ENCODE measurements around the gene SRL.
"Not testable (repeated sequence)": the region's sequence is repeated elsewhere in the genome, so short reads cannot be mapped to it uniquely, and the experiment has no call there.

SRL gene

GRCh38 chr16:4257646-4258556 is 16.0 kb upstream of the SRL start:
- DNase-seq = no peak

GRCh38 chr16:4253394-4254150 is 11.7 kb upstream of the SRL start:
- DNase-seq = peak; percentile 100

GRCh38 chr16:4253012-4253393 is 11.1 kb upstream of the SRL start:
- not testable (repeated sequence) for DNase-seq

GRCh38 chr16:4249530-4250308 is 7.8 kb upstream of the SRL start:
- DNase-seq = no peak

GRCh38 chr16:4247460-4247784 is 5.5 kb upstream of the SRL start:
- DNase-seq = no peak

- no peak for DNase-seq
Measured at GRCh38 chr16:4246777-4247459, 5.0 kb upstream of the SRL start.

- DNase-seq = no peak
Measured at GRCh38 chr16:4245077-4245791, 3.4 kb upstream of the SRL start.

- peak; percentile 53 for DNase-seq
Measured at GRCh38 chr16:4244254-4245076, 2.6 kb upstream of the SRL start.

GRCh38 chr16:4241258-4241927 is 487 bp downstream of the SRL start:
- DNase-seq = no peak

- DNase-seq = no peak
Measured at GRCh38 chr16:4240624-4241023, 1.3 kb downstream of the SRL start.

GRCh38 chr16:4239682-4240175 is 2.2 kb downstream of the SRL start:
- DNase-seq = no peak

GRCh38 chr16:4239020-4239419 is 2.9 kb downstream of the SRL start:
- no peak for DNase-seq

- DNase-seq = no peak
Measured at GRCh38 chr16:4233431-4233830, 8.4 kb downstream of the SRL start.

GRCh38 chr16:4232541-4233386 is 9.1 kb downstream of the SRL start:
- peak; percentile 39 for DNase-seq

- DNase-seq = no peak
Measured at GRCh38 chr16:4231886-4232285, 10.0 kb downstream of the SRL start.

GRCh38 chr16:4231367-4231766 is 10.5 kb downstream of the SRL start:
- DNase-seq = no peak

GRCh38 chr16:4227040-4227332 is 14.9 kb downstream of the SRL start:
- DNase-seq = no peak

GRCh38 chr16:4226251-4227039 is 15.4 kb downstream of the SRL start:
- no peak for DNase-seq

- no peak for DNase-seq
Measured at GRCh38 chr16:4225075-4225474, 16.8 kb downstream of the SRL start.
